Stimulated activated CD8-positive, alpha-beta memory T cell treated with anti-CD3 and anti-CD28 coated beads, Interleukin-4, amount 100 ng/mL, for 24 hours (primary cell): ENCODE data around the gene RAD51B.

Experiments
- DNase-seq: peaks from one replicate; pipeline ENCODE4 v3.0.0-alpha.2; 2020; ENCODE audit warnings: low read depth

Gene RAD51B

GRCh38 chr14:68670359-68670715, 850.8 kb downstream of the RAD51B start:
- no peak for DNase-seq

DNA sequence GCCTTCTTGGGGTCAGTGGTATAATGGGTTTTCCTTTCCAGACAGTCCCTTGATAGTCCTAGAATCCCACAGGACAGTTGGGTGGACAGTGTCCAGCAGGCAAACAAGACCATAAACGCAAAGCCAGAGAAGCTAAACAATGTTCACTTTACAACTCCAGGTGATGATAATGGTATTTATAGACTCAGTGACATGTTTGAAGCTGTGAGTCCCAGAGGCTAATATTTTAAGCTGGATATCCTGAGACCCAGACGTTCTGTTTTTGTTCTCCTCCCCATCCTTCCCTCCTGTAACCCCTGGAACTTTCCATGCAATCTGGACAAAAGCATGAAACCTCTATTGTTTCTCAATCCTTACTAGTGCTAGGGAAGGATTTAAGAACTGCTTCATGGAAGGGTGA, 852.3 kb downstream of the RAD51B start:
- DNase-seq = no peak

- no peak for DNase-seq
Observed at GRCh38 chr14:68672609-68673285, 853.2 kb downstream of the RAD51B start.

GRCh38 chr14:68673464-68673863, 853.9 kb downstream of the RAD51B start:
- DNase-seq = no peak

- DNase-seq = no peak
Observed at GRCh38 chr14:68674538-68675232, 855.1 kb downstream of the RAD51B start.

- DNase-seq = no peak
Observed at GRCh38 chr14:68675233-68675577, 855.6 kb downstream of the RAD51B start.

- DNase-seq = no peak
Observed at GRCh38 chr14:68676511-68676943, 856.9 kb downstream of the RAD51B start.

- no peak for DNase-seq
Observed at GRCh38 chr14:68677476-68677875, 857.9 kb downstream of the RAD51B start.

- DNase-seq = no peak
Observed at GRCh38 chr14:68677901-68678300, 858.3 kb downstream of the RAD51B start.

- no peak for DNase-seq
Observed at GRCh38 chr14:68678471-68678870, 858.9 kb downstream of the RAD51B start.

- no peak for DNase-seq
Observed at GRCh38 chr14:68679301-68679700, 859.7 kb downstream of the RAD51B start.

GRCh38 chr14:68679746-68680467, 860.3 kb downstream of the RAD51B start:
- no peak for DNase-seq

- no peak for DNase-seq
Observed at GRCh38 chr14:68680541-68681051, 861.0 kb downstream of the RAD51B start.

DNA sequence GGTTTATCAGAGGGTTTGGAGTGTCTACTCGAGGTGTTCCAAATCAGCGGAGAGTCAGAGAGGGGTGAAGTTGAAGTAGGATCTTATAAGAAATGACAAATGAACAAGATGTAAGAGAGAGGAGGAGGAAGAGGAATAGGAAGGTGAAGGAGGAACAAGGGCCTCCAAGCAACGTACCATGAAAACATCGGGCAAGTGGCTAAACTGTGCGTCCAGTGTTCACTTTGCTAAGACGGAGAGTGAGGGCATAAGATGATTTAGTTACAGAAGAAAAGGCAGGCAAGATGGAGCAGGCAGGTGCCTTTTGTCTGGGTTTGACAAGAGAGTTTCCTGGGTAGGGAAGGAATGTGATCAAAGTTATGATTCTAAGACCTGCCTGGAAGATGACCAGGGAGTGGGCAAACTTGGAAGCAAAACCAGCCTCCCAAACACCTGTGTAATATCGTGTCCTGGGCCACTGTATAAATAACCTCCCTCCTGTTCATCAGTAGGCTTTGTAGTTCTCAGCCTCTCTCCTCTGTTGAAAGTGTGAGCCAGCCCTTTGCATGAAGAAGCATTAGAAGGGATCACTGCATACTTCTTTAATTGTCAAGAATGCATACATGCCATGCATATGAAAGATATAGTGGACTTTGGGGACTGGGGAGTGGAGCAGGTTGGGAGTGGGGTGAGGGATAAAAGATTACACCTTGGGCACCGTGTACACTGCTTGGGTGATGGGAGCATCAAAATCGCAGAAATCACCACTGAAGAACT, 861.9 kb downstream of the RAD51B start:
- DNase-seq = no peak

DNA sequence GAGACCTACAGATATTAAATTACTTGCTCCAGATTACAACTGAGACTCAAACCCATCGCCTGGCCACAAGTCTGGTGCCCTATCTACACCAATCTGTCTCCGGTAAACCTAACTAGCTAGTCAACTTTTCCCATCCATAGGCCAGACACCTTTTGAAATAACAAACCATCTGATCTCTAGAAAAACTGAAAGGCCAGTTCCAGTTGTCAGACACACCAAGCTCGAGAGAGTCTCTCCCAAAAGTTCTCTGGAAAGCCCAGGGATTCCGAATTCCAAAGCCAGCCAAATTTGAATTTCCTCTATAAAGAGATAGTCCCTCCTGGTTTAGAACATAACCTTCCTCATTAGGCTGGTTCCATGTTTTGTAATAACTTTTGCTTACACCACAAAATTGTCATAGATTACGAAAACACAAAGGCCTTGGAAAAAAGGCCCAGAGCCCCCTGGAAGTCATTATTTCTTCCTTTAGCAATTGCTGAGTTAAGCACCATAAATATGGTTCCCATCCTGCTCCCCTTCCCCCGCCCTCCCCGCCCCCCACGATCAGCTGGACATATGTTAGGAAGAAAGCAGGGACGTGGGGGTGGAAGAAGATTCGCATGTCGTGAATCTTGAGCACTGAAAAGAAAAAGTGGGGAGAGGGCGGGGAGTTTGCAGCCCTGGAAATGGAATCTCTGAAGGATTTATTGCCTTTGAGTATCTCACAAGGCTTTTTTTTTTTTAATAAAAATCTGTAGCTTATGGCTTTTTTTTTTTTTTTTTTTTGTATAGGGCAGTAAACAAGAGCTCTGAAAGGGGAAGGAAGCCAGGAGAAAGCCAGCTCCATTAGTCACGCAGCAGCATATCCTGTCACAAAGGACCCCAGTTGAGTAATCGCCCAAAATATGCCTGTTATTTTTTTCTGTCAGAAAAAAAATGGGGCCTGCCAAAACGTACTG, 862.9 kb downstream of the RAD51B start:
- DNase-seq = no peak

DNA sequence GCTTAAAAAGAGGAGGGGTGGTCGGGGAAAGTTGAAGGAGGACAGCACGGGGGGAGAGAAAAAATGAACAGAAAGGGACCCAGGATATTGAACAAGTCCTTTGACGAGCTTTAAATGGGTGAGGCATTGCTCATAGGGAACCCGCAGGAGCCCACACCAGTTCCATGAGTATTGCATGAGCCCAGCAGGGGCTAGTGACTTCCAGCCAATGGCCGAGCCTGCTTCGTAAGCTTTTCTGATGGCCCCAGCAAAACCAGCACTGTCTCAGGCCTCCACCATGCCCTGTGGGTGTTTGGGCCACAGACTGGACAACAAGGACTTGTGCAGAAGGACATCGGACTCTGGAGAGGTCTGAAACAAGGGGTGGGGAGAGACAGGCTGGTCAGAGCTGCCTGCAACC, 863.7 kb downstream of the RAD51B start:
- no peak for DNase-seq

DNA sequence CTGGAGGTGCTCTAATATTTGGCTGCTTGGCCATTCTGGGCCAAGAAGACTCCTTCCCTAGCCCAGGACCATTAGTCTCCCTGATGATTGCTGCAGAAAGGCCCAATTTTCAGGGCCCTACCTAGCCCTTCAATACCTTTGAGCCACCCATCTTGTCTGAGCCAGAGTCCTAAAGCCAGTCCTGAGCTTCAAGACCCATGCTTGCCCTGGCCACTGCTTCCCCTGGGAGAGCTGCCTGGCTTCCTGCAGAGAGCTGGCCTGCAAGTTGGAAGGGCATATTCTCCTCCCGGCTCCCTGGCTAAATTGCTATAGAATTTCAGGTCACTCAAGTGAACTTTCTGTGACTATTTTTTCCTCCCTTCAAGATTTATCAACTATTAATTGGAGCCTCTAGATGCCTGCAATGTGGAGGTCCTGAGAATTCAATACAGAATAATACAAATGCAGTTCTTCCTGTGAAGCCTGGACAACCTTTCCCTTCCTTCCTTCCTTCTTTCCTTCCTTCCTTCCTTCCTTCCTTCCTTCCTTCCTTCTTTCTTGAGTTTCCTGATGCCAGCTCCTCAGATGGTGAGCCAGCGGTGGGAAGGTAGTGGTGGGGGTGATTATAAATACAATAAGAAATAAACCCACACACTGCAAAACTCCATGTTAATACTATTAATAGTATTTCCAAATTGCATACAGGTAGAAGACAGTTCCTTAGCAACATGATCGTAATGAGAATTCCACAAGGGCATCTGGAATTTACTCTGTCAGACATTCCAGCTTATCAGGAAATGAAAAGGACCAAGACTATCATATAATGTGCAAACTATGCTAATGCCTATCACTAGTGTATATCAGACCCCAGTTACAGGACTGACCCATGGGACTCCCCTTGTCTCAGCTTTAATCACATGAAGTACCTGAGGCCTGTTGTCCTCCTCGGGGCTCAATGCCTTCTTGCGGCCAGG, 865.2 kb downstream of the RAD51B start:
- no peak for DNase-seq

DNA sequence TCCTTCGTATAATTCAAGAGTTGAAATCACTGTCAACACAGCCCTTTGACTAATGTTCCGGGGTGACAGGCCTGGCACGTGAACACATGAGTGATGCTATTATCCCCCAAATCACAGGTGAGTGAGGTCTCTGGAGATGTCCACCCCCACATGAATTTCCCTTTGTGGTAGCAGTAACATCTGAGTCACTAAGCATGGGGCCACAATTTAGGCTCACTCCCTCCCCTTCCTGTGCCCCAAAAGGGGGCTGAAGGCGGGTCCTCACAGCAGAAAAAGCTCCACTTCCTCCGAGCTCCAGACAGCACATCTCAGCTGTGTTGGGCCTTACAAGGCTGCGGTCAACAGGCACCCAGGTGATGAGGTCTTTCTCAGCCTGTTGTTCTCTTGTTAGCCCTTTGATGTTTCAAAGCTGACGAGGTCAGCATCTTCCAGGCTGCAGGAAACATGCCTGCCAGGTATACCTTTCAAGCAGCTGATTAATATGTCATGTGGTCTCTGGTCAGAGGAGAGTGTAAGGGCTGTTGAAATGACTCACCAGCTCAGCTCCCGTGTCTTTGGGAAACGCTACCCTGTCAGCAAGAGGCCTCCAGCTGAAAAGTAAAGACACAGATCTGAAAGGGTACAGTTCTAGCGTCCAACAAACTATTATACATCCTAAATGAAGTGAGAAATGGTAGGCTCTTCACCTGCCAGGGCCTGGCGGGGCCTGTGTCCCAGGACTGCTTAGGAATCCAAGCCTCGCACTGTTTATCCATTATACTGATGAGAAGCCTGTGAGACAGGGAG, 866.0 kb downstream of the RAD51B start:
- peak; percentile 63 for DNase-seq

- DNase-seq = no peak
Observed at GRCh38 chr14:68686205-68686465, 866.6 kb downstream of the RAD51B start.

DNA sequence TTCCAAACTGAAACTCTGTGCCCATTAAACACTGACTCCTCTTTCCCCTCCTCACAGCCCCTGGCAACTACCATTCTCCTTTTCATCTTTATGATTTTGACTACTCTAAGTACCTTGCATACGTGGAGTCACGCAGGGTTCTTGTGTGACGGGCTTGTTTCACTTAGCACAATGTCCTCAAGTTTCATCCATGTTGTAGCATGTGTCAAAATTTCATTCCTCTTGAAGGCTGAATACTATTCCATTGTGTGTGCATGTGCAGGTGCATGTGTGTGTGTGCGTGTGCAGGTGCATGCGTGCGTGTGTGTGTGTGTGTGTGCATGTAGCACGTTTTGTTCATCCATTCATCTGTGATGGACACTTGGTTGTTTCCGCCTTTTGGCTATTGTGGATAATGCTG, 867.1 kb downstream of the RAD51B start:
- no peak for DNase-seq
